OCI-LY1 (cell line): ENCODE measurements around the gene C1QTNF6.
"Not testable (repeated sequence)": the region's sequence is repeated elsewhere in the genome, so short reads cannot be mapped to it uniquely, and the experiment has no call there.

Experiments
- H2AFZ ChIP-seq: fragments of 200-600 bp; sonication (generic), shearing (Covaris generic); 2 replicates; pipeline ENCODE4 v1.6.0; 2014; ENCODE audit warnings: antibody characterized with exemption, mild to moderate bottlenecking, low read length
- H3F3A ChIP-seq: fragments of 200-600 bp; sonication (generic), shearing (Covaris generic); 2 replicates; pipeline ENCODE4 v1.6.0; 2014; ENCODE audit warnings: mild to moderate bottlenecking, antibody characterized with exemption, low read length, moderate library complexity; ENCODE audit not compliant: insufficient read depth
- H3K27ac ChIP-seq: fragments of 200-600 bp; sonication (generic); 2 replicates; pipeline ENCODE4 v1.5.1; 2014; ENCODE audit warnings: low read length, mixed run types, mild to moderate bottlenecking, low read depth; ENCODE audit not compliant: poor library complexity, severe bottlenecking
- H3K27me3 ChIP-seq: fragments of 200-600 bp; sonication (generic); 2 replicates; pipeline ENCODE4 v1.6.0; 2014; ENCODE audit warnings: antibody characterized with exemption, mild to moderate bottlenecking, low read length, moderate library complexity; ENCODE audit not compliant: insufficient read depth
- H3K36me3 ChIP-seq: fragments of 200-600 bp; sonication (generic); 2 replicates; pipeline ENCODE4 v1.6.1; 2014; ENCODE audit warnings: mild to moderate bottlenecking, antibody characterized with exemption, low read length, moderate library complexity, mixed read lengths; ENCODE audit not compliant: insufficient read depth
- H3K4me1 ChIP-seq: fragments of 200-600 bp; sonication (generic); 2 replicates; pipeline ENCODE4 v1.5.1; 2014; ENCODE audit warnings: mild to moderate bottlenecking, low read length, moderate library complexity; ENCODE audit not compliant: insufficient read depth, severe bottlenecking
- H3K4me2 ChIP-seq: fragments of 200-600 bp; sonication (generic), shearing (Covaris generic); 2 replicates; pipeline ENCODE4 v1.6.1; 2014; ENCODE audit warnings: low read length
- H3K4me3 ChIP-seq: fragments of 200-600 bp; sonication (generic); 2 replicates; pipeline ENCODE4 v1.5.1; 2014; ENCODE audit warnings: low read length, low read depth, mild to moderate bottlenecking, mixed read lengths; ENCODE audit not compliant: poor library complexity, severe bottlenecking
- H3K79me2 ChIP-seq: fragments of 200-600 bp; shearing (Covaris generic); 2 replicates; pipeline ENCODE4 v1.6.1; 2016; ENCODE audit warnings: mixed run types, low read length, mixed read lengths; ENCODE audit not compliant: insufficient read depth
- H3K9ac ChIP-seq: fragments of 200-600 bp; sonication (generic), shearing (Covaris generic); 2 replicates; pipeline ENCODE4 v1.6.1; 2014; ENCODE audit warnings: mild to moderate bottlenecking, low read length, mixed read lengths
- H3K9me2 ChIP-seq: fragments of 200-600 bp; sonication (generic), shearing (Covaris generic); 2 replicates; pipeline ENCODE4 v1.6.1; 2014; ENCODE audit warnings: low read depth, mild to moderate bottlenecking, low read length, mixed read lengths
- H3K9me3 ChIP-seq: fragments of 200-600 bp; shearing (Covaris generic); 2 replicates; pipeline ENCODE4 v1.6.1; 2014; ENCODE audit warnings: low read length, mixed read lengths
- H4K20me1 ChIP-seq: fragments of 200-600 bp; sonication (generic), shearing (Covaris generic); 2 replicates; pipeline ENCODE4 v1.6.0; 2016; ENCODE audit warnings: mild to moderate bottlenecking, low read length; ENCODE audit not compliant: insufficient read depth
- EZH2 ChIP-seq: fragments of 200-600 bp; sonication (generic), shearing (Covaris generic); IDR thresholded peaks from 2 replicates; pipeline ENCODE4 v1.8.0; 2017; ENCODE audit warnings: borderline replicate concordance, mixed run types, mild to moderate bottlenecking, antibody characterized with exemption, low read length, moderate library complexity, mixed read lengths
- TF ChIP-seq, protein P1 (sequence below): fragments of 200-600 bp; sonication (generic), shearing (Covaris generic); IDR thresholded peaks from 2 replicates; pipeline ENCODE4 v1.5.1; 2017; ENCODE audit warnings: mild to moderate bottlenecking, antibody characterized with exemption, low read length, moderate library complexity, mixed read lengths

Gene C1QTNF6

DNA sequence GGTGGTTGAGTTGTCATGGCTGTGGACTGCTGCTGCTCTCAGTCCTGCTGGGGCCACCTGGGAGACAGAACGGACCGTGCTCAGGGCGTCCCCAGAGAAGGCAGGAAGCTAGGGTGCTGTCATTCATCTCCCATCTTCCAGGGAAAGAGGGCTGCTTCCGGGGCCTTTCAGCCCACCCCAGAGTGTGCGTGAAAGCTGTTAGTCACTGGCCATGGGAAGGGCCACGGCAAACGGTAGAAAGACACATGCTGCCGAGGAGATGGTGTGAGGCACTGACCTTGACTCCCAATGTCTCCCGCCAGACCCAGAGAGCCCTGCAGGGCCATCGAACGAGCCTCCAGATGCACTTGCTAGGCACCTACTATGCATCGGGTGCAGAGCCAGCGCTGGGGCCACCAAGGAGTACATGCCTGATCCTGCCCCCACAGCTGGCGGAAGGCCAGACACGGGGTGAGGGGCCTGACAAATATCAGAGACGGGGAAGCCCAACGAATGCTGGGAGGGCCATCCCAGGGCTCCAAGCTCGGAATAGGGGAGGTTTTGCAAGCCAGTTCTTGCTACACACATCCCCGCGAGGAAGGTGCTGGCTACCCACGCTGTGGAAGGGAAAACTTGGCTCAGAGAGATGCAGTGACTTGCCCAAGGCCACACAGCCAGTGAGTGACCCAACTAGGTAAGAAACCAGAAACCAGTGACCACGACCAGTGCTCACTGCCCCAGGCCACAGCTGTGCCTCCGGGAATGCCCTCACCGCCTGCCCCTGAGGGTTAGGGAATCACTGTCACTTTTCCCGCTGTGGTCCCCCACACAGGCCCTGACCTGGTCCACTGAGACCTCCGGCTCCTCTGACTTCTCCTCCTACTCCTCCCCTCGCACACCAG lies 45.9 kb upstream of the C1QTNF6 start:
- H4K20me1 ChIP-seq, result no peaks in the 10 kb centered on the region
- peaks cover 87% of the 10 kb centered on the region for H3K4me1 ChIP-seq
- H3K4me2 ChIP-seq, result no peak overlapping the region
- no peaks in the 10 kb centered on the region for H3K9me2 ChIP-seq
- TF ChIP-seq, protein P1, sequence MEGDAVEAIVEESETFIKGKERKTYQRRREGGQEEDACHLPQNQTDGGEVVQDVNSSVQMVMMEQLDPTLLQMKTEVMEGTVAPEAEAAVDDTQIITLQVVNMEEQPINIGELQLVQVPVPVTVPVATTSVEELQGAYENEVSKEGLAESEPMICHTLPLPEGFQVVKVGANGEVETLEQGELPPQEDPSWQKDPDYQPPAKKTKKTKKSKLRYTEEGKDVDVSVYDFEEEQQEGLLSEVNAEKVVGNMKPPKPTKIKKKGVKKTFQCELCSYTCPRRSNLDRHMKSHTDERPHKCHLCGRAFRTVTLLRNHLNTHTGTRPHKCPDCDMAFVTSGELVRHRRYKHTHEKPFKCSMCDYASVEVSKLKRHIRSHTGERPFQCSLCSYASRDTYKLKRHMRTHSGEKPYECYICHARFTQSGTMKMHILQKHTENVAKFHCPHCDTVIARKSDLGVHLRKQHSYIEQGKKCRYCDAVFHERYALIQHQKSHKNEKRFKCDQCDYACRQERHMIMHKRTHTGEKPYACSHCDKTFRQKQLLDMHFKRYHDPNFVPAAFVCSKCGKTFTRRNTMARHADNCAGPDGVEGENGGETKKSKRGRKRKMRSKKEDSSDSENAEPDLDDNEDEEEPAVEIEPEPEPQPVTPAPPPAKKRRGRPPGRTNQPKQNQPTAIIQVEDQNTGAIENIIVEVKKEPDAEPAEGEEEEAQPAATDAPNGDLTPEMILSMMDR, result no peak
- no peak for TF ChIP-seq EZH2
- H3K79me2 ChIP-seq, result no peaks in the 10 kb centered on the region
- H3F3A ChIP-seq, result no peaks in the 10 kb centered on the region
- peaks cover 79% of the 10 kb centered on the region for H3K36me3 ChIP-seq
- no peak overlapping the region for H3K9ac ChIP-seq
- H3K9me3 ChIP-seq, result no peaks in the 10 kb centered on the region
- no peak overlapping the region for H3K4me3 ChIP-seq
- no peaks in the 10 kb centered on the region for H3K27me3 ChIP-seq
- H3K27ac ChIP-seq, result peak overlapping the region; percentile 10
- H2AFZ ChIP-seq, result no peak overlapping the region

- H3K27ac ChIP-seq, result peak overlapping the region; percentile 88
- not testable (repeated sequence) for H3F3A ChIP-seq, H3K9me3 ChIP-seq, H3K27me3 ChIP-seq, H3K9me2 ChIP-seq, H3K9ac ChIP-seq, H3K4me2 ChIP-seq, H4K20me1 ChIP-seq, H3K79me2 ChIP-seq, H2AFZ ChIP-seq, H3K4me3 ChIP-seq
- H3K36me3 ChIP-seq, result peaks cover 79% of the 10 kb centered on the region
- H3K4me1 ChIP-seq, result peaks cover 87% of the 10 kb centered on the region
These were observed 45.3 kb upstream of the C1QTNF6 start for GRCh38 chr22:37233371-37233750.

DNA sequence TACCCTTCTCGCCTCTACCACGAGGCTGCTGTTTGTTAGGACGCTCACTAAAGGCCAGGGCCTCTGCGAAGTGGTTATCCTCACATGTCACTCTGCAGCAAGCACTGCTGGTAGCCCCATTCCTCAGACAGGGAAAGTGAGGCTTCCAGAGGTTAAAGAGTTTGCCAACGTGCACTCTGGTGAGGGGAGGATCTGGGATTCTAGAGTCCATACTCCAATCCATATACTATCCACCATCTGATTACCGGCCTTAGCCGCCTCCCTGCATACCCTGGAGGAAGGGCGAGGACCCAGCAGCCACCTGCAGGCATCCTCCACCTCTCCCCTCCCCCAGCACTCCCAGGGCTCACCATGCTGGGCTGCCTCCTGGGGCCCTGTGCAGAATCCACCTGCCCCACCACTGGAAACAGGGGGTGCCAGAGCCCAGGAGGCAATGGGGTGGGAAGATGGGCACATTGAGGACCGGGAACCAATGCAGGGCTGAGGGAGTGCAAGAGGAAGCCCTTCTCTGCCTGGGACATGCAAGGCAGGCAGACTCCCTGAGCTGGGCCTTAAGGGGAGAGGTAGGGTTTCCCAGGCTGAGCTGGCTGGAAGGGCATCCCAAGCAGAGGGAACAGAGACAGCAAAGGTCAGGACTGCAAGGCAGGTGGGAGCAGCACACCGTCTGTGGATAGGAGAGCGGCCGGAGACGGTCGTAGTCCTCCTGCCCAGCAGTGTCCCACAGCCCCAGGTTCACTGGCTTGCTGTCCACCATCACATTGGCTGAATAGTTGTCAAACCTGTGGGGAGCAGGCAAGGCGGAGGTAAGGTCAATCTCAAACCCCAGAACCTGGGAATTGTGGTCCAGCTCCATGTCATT lies 44.3 kb upstream of the C1QTNF6 start:
- Histone ChIP-seq H3K4me2 (peak overlapping the region; percentile 9; the same call in 1 of the 2 replicates), H2AFZ (no peak overlapping the region), H3K9me3 (no peaks in the 10 kb centered on the region), H3K4me3 (no peak overlapping the region), H3K9me2 (no peaks in the 10 kb centered on the region), H3F3A (no peaks in the 10 kb centered on the region), H4K20me1 (no peaks in the 10 kb centered on the region), H3K9ac (no peak overlapping the region; the same call in 1 of the 2 replicates), H3K4me1 (peaks cover 77% of the 10 kb centered on the region), H3K27ac (peak overlapping the region; percentile 88), H3K36me3 (peaks cover 79% of the 10 kb centered on the region), H3K79me2 (no peaks in the 10 kb centered on the region), H3K27me3 (no peaks in the 10 kb centered on the region)
- TF ChIP-seq EZH2, result no peak
- TF ChIP-seq, protein P1, result no peak
